Panc1 (cell line): Measurements from ENCODE around the gene OTULINL. TPM values are rescaled to one million over a fixed set of nuclear protein-coding genes. Genes with fewer than 3 reads are reported as not detected.
"Not testable (repeated sequence)": the region's sequence is repeated elsewhere in the genome, so short reads cannot be mapped to it uniquely, and the experiment has no call there.

ENCODE experiments used
- ATAC-seq: fragments of 200-7000 bp; cut with Tn5 transposase; 2 replicates; pipeline ENCODE4 v1.9.1; 2020; ENCODE audit warnings: mild to moderate bottlenecking, moderate library complexity
- BruUV-seq: library from RNA; stranded (reverse); fragments of 400-500 nt; replicated peaks from 2 replicates; lab custom pipeline; 2021; lab: Mats Ljungman, UMichigan
- CTCF ChIA-PET: fragments of 300-600 bp; sonication (Branson Sonifier 250); formaldehyde crosslinking; loops from one replicate; lab custom pipeline; 2022; ENCODE audit warnings: antibody characterized with exemption; lab: Charles Lee
- POLR2A ChIA-PET: fragments of 300-600 bp; sonication (Branson Sonifier 250); formaldehyde crosslinking; loops from one replicate; lab custom pipeline; 2022; ENCODE audit warnings: antibody characterized with exemption; lab: Charles Lee
- DNase-seq: peaks from one replicate; pipeline ENCODE4 v3.0.0-alpha.2; 2010; ENCODE audit warnings: low read depth, low spot score
- H3K27ac ChIP-seq: 2 replicates; pipeline ENCODE4 v1.5.1; 2011; ENCODE audit warnings: mild to moderate bottlenecking, low read length, inconsistent platforms
- H3K27me3 ChIP-seq: fragments of 200-500 bp; sonication (Bioruptor generic); 2 replicates; pipeline ENCODE4 v1.6.0; 2014; ENCODE audit warnings: low read length, inconsistent platforms; ENCODE audit not compliant: control insufficient read depth, insufficient read depth
- H3K36me3 ChIP-seq: fragments of 200-500 bp; sonication (Bioruptor generic); 2 replicates; pipeline ENCODE4 v1.5.1; 2014; ENCODE audit warnings: inconsistent platforms, mild to moderate bottlenecking, low read length, moderate library complexity; ENCODE audit not compliant: control insufficient read depth, insufficient read depth
- H3K4me1 ChIP-seq: 2 replicates; pipeline ENCODE4 v1.5.1; 2011; ENCODE audit warnings: inconsistent platforms, mild to moderate bottlenecking, low read length, moderate library complexity; ENCODE audit not compliant: control insufficient read depth, insufficient read depth
- H3K4me3 ChIP-seq, 2 experiments: 2 replicates each; pipeline ENCODE4 v1.5.1; 2011 to 2012; ENCODE audit warnings: low read depth in 2 of 2, low read length in 2 of 2, mild to moderate bottlenecking in 2 of 2, inconsistent platforms in 1 of 2, moderate library complexity in 1 of 2
- H3K9me3 ChIP-seq: fragments of 200-500 bp; sonication (Bioruptor generic); 2 replicates; pipeline ENCODE4 v1.5.1; 2014; ENCODE audit warnings: low read depth, mild to moderate bottlenecking, inconsistent platforms, low read length, moderate library complexity; ENCODE audit not compliant: control insufficient read depth, insufficient read depth
- CTCF ChIP-seq: fragments of 450-650 bp; IDR thresholded peaks from 2 replicates; pipeline ENCODE4 v1.5.1; 2017; ENCODE audit warnings: mild to moderate bottlenecking
- POLR2AphosphoS5 ChIP-seq: IDR thresholded peaks from 2 replicates; pipeline ENCODE4 v1.6.1; 2012; ENCODE audit warnings: mild to moderate bottlenecking, low read depth, low read length, moderate library complexity
- REST ChIP-seq, 2 experiments: IDR thresholded peaks; 2 replicates each; pipeline ENCODE4 v1.6.1; 2011 to 2012; ENCODE audit warnings: low read depth in 2 of 2, control low read depth in 1 of 2, low read length in 1 of 2, mild to moderate bottlenecking in 1 of 2, moderate library complexity in 1 of 2; ENCODE audit not compliant: insufficient read depth in 1 of 2
- SIN3A ChIP-seq: IDR thresholded peaks from 2 replicates; pipeline ENCODE4 v1.6.1; 2012; ENCODE audit warnings: low read depth, mild to moderate bottlenecking, low read length, moderate library complexity, borderline replicate concordance; ENCODE audit not compliant: insufficient read depth
- TCF7L2 ChIP-seq: IDR thresholded peaks from 2 replicates; pipeline ENCODE4 v1.6.1; 2011; ENCODE audit warnings: mild to moderate bottlenecking, low read depth, low read length, inconsistent platforms
- in situ Hi-C: cut with HindIII; loops from 2 replicates; pipeline ENCODE4 v1.10.0; 2016; ENCODE audit warnings: low sequenced_read_pairs, low pct_unique_long_range_greater_than_20kb
- intact Hi-C: fragments of 100-400 bp; cut with micrococcal nuclease; formaldehyde crosslinking; loops from one replicate; pipeline ENCODE4 v1.10.0; 2022; ENCODE audit not compliant: unreplicated experiment
- total RNA-seq: library from RNA; stranded (reverse); gene quantifications from one replicate; pipeline ENCODE4 v1.2.1, GENCODE V29; 2021; ENCODE audit not compliant: unreplicated experiment

OTULINL gene
- total RNA-seq, 1 experiment from 2014 or later = 1.8 TPM

- Histone ChIP-seq H3K27ac (no peak overlapping the region), H3K9me3 (no peaks in the 10 kb centered on the region), H3K4me3 (no peak overlapping the region), H3K27me3 (peaks cover 19% of the 10 kb centered on the region), H3K4me1 (no peaks in the 10 kb centered on the region), H3K36me3 (no peaks in the 10 kb centered on the region)
- BruUV-seq = no TSS peak
- intact Hi-C loops (no loop called here), in situ Hi-C loops (no loop called here)
- DNase-seq = no peak
- TF ChIP-seq POLR2AphosphoS5 (no peak), SIN3A (no peak), TCF7L2 (no peak), CTCF (no peak), REST (IDR thresholded peaks at IDR 0.05; ENCODE audit: insufficient read depth in 1 of 2, low read depth in 2 of 2, low read length in 1 of 2) (no peak)
- no peak; the same call in 1 of the 2 replicates for ATAC-seq
- POLR2A ChIA-PET = no interaction called here
- CTCF ChIA-PET = no interaction called here
Observed at GRCh38 chr5:14551211-14551610, 30.4 kb upstream of the OTULINL start.

GRCh38 chr5:14552017-14552416, 29.6 kb upstream of the OTULINL start:
- Histone ChIP-seq H3K4me1 (no peaks in the 10 kb centered on the region), H3K36me3 (no peaks in the 10 kb centered on the region), H3K27ac (no peak overlapping the region), H3K4me3 (no peak overlapping the region), H3K9me3 (no peaks in the 10 kb centered on the region), H3K27me3 (peaks cover 19% of the 10 kb centered on the region)
- ChIA-PET CTCF (no interaction called here), POLR2A (no interaction called here)
- TF ChIP-seq REST (IDR thresholded peaks at IDR 0.05; ENCODE audit: insufficient read depth in 1 of 2, low read depth in 2 of 2, low read length in 1 of 2) (no peak), CTCF (no peak), SIN3A (no peak), TCF7L2 (no peak), POLR2AphosphoS5 (no peak)
- in situ Hi-C loops (no loop called here), intact Hi-C loops (no loop called here)
- DNase-seq (no peak), ATAC-seq (no peak)
- BruUV-seq = no TSS peak

GRCh38 chr5:14554288-14554687, 27.3 kb upstream of the OTULINL start:
- CTCF ChIA-PET, in situ Hi-C loops, H3K4me1 ChIP-seq, H3K27ac ChIP-seq, BruUV-seq, intact Hi-C loops, ATAC-seq, DNase-seq, H3K36me3 ChIP-seq, H3K9me3 ChIP-seq, H3K4me3 ChIP-seq: not testable (repeated sequence)
- H3K27me3 ChIP-seq = peaks cover 19% of the 10 kb centered on the region
- POLR2A ChIA-PET = interaction anchor here (0.7 kb wide), 1 partner anchor 697 kb away, joined by 3 read pairs; no protein-coding TSS in a partner anchor
